GM12878 (cell line): Measurements from ENCODE around the gene ATP2C2. TPM values are rescaled to one million over a fixed set of nuclear protein-coding genes. Genes with fewer than 3 reads are reported as not detected.

Experiments
- ATAC-seq: fragments of 200-7000 bp; cut with Tn5 transposase; 3 replicates; pipeline ENCODE4 v1.9.1; 2020; ENCODE audit warnings: mild to moderate bottlenecking, moderate library complexity
- BruUV-seq: library from RNA; stranded (reverse); fragments of 400-500 nt; replicated peaks from 2 replicates; lab custom pipeline; 2021; lab: Mats Ljungman, UMichigan
- CTCF ChIA-PET: fragments of 300-600 bp; sonication (Branson Sonifier 250); formaldehyde crosslinking; extraction: SDS; loops from one replicate; lab custom pipeline; 2021; ENCODE audit warnings: inconsistent platforms; lab: Yijun Ruan, JAX
- POLR2A ChIA-PET: fragments of 350-600 bp; formaldehyde crosslinking; extraction: SDS; loops from one replicate; lab custom pipeline; 2021; ENCODE audit warnings: inconsistent platforms; lab: Charles Lee
- RAD21 ChIA-PET: fragments of 300-600 bp; sonication (Branson Sonifier 250); formaldehyde crosslinking; loops from one replicate; lab custom pipeline; 2023; ENCODE audit warnings: antibody characterized with exemption; ENCODE audit not compliant: unreplicated experiment; lab: Charles Lee
- SMC1A ChIA-PET: fragments of 300-600 bp; sonication (Branson Sonifier 250); formaldehyde crosslinking; loops from one replicate; lab custom pipeline; 2023; ENCODE audit not compliant: unreplicated experiment, uncharacterized antibody; lab: Charles Lee
- DNase-seq: peaks from one replicate; pipeline ENCODE4 v3.0.0-alpha.2; 2011; ENCODE audit warnings: low read depth, low spot score
- FAIRE-seq: peaks from 3 replicates; lab custom pipeline; 2011; peaks lifted over from hg19 to GRCh38; lab: Jason Lieb, UNC
- H2AFZ ChIP-seq: 2 replicates; pipeline ENCODE4 v1.6.0; 2011; ENCODE audit warnings: low read depth, low read length, control low read depth; ENCODE audit not compliant: control insufficient read depth
- H3K27ac ChIP-seq: 2 replicates; pipeline ENCODE4 v1.5.1; 2011; ENCODE audit warnings: control low read depth; ENCODE audit not compliant: control insufficient read depth, insufficient read depth
- H3K27me3 ChIP-seq, 2 experiments: replicated peaks in 1 of 2; 2 replicates each; pipeline versions ENCODE4 v1.6.0 to v1.6.1; 2011; ENCODE audit warnings: low read length in 1 of 2; ENCODE audit not compliant: control insufficient read depth in 2 of 2, insufficient read depth in 2 of 2
- H3K36me3 ChIP-seq, 2 experiments: 2 replicates each; pipeline ENCODE4 v1.5.1; 2011; ENCODE audit warnings: low read length in 1 of 2; ENCODE audit not compliant: control insufficient read depth in 2 of 2, insufficient read depth in 2 of 2
- H3K4me1 ChIP-seq: 2 replicates; pipeline ENCODE4 v1.6.1; 2011; ENCODE audit warnings: mild to moderate bottlenecking, low read length, moderate library complexity, mixed read lengths; ENCODE audit not compliant: control insufficient read depth, insufficient read depth
- H3K4me2 ChIP-seq: 2 replicates; pipeline ENCODE4 v1.6.0; 2011; ENCODE audit warnings: control low read depth; ENCODE audit not compliant: control insufficient read depth, insufficient read depth
- H3K4me3 ChIP-seq: fragments of 200-600 bp; sonication (generic); 2 replicates; pipeline ENCODE4 v1.5.1; 2016
- H3K79me2 ChIP-seq: 2 replicates; pipeline ENCODE4 v1.6.0; 2011; ENCODE audit warnings: low read length; ENCODE audit not compliant: control insufficient read depth, insufficient read depth
- H3K9ac ChIP-seq: 2 replicates; pipeline ENCODE4 v1.8.0; 2011; ENCODE audit warnings: low read length, control low read depth, mixed read lengths; ENCODE audit not compliant: control insufficient read depth, insufficient read depth
- H3K9me3 ChIP-seq: replicated peaks from 3 replicates; pipeline ENCODE4 v1.5.1; 2011; ENCODE audit warnings: mild to moderate bottlenecking, low read length; ENCODE audit not compliant: control insufficient read depth, insufficient read depth
- H4K20me1 ChIP-seq: 2 replicates; pipeline ENCODE4 v1.6.0; 2011; ENCODE audit not compliant: control insufficient read depth, insufficient read depth
- BCL11A ChIP-seq: IDR thresholded peaks from 2 replicates; pipeline ENCODE4 v1.6.1; 2011; ENCODE audit warnings: low read depth, low read length
- CBX5 ChIP-seq: sonication (generic); IDR thresholded peaks from 2 replicates; pipeline ENCODE4 v1.6.1; 2016; ENCODE audit warnings: low read depth, moderate library complexity, mild to moderate bottlenecking, inconsistent platforms
- ETV6 ChIP-seq, 2 experiments: fragments of 450-650 bp in 1 of 2; IDR thresholded peaks in 1 of 2; conservative IDR thresholded peaks in 1 of 2; 2 replicates each; pipeline ENCODE4 v1.6.1; 2014; ENCODE audit warnings: antibody characterized with exemption in 1 of 2, borderline replicate concordance in 1 of 2, low read depth in 1 of 2, mild to moderate bottlenecking in 1 of 2, moderate library complexity in 1 of 2
- HDGF ChIP-seq: fragments of 450-650 bp; IDR thresholded peaks from 2 replicates; pipeline ENCODE4 v1.6.1; 2016; ENCODE audit warnings: antibody characterized with exemption
- MEF2A ChIP-seq: IDR thresholded peaks from 2 replicates; pipeline ENCODE4 v1.6.1; 2011; ENCODE audit warnings: low read depth, mild to moderate bottlenecking, low read length, moderate library complexity; ENCODE audit not compliant: insufficient read depth
- PAX5 ChIP-seq: IDR thresholded peaks from 2 replicates; pipeline ENCODE4 v1.6.1; 2011; ENCODE audit warnings: low read depth, low read length, borderline replicate concordance
- SPI1 ChIP-seq: IDR thresholded peaks from 2 replicates; pipeline ENCODE4 v1.6.1; 2011; ENCODE audit warnings: low read depth, mild to moderate bottlenecking, low read length, moderate library complexity, borderline replicate concordance; ENCODE audit not compliant: insufficient read depth
- SUPT20H ChIP-seq: IDR thresholded peaks from 2 replicates; pipeline ENCODE4 v1.6.1; 2011; ENCODE audit warnings: low read depth, mild to moderate bottlenecking, low read length, moderate library complexity, borderline replicate concordance; ENCODE audit not compliant: control insufficient read depth
- YBX1 ChIP-seq: fragments of 450-650 bp; IDR thresholded peaks from 2 replicates; pipeline ENCODE4 v1.6.1; 2016; ENCODE audit warnings: antibody characterized with exemption
- ZNF217 ChIP-seq: fragments of 450-650 bp; IDR thresholded peaks from 2 replicates; pipeline ENCODE4 v1.6.1; 2017; ENCODE audit warnings: antibody characterized with exemption, mild to moderate bottlenecking
- WGBS: methylation state at CpG from one replicate; pipeline ENCODE4 v1.1.6; 2016; ENCODE audit warnings: low lambda C conversion rate; ENCODE audit not compliant: insufficient replicate concordance, insufficient coverage; ENCODE audit errors: missing lambda C conversion rate; 5-methylcytosine and 5-hydroxymethylcytosine counted together
- in situ Hi-C: fragments of 300-500 bp; cut with MboI; formaldehyde crosslinking; loops from 9 replicates; pipeline ENCODE4 v1.14.3; 2018; ENCODE audit warnings: mixed read lengths
- intact Hi-C: fragments of 100-400 bp; cut with micrococcal nuclease; formaldehyde crosslinking; loops from one replicate; pipeline ENCODE4 v1.14.2; 2022; ENCODE audit not compliant: unreplicated experiment
- polyA plus RNA-seq, 11 experiments: library from polyadenylated mRNA; depleted of rRNA in 4 of 11; unstranded in 6 of 11; stranded (reverse) in 5 of 11; fragments of >200 nt; fragmentation: Nextera tagmentation in 4 of 11; fragmentation: Illumina TruSeq in 1 of 11; extraction: Ambion mirVana in 4 of 11; extraction: Trizol in 1 of 11; gene quantifications; 1 replicate in 1 of 11; 2 replicates in 10 of 11; pipeline versions ENCODE4 v1.2.1 to v1.2.3, GENCODE V29; 2011 to 2016; ENCODE audit warnings: inconsistent platforms in 2 of 11, missing spikeins in 2 of 11, low read depth in 1 of 11
- total RNA-seq, 4 experiments: library from RNA; depleted of rRNA in 3 of 4; stranded (reverse); fragments of >200 nt in 3 of 4; fragmentation: Illumina TruSeq in 1 of 4; extraction: Trizol in 1 of 4; gene quantifications; 2 replicates each; pipeline versions ENCODE4 v1.2.1 to v1.2.3, GENCODE V29; 2013 to 2021
- TF ChIP-seq, protein P1 (sequence below): fragments of 450-650 bp; formaldehyde crosslinking; IDR thresholded peaks from 2 replicates; pipeline ENCODE4 v1.4.0; 2022; ENCODE audit warnings: mild to moderate bottlenecking, moderate library complexity
- TF ChIP-seq, protein P2 (sequence below): IDR thresholded peaks from 2 replicates; pipeline ENCODE4 v1.6.1; 2011; ENCODE audit warnings: mild to moderate bottlenecking, low read depth, low read length, moderate library complexity; ENCODE audit not compliant: insufficient replicate concordance

ATP2C2 gene
- total and polyA plus RNA-seq, 10 of the 15 experiments (the other 5 are each of a cell fraction or from before 2014, with no cell fraction given) = 0.05 to 0.19 TPM; not detected in 8

DNA sequence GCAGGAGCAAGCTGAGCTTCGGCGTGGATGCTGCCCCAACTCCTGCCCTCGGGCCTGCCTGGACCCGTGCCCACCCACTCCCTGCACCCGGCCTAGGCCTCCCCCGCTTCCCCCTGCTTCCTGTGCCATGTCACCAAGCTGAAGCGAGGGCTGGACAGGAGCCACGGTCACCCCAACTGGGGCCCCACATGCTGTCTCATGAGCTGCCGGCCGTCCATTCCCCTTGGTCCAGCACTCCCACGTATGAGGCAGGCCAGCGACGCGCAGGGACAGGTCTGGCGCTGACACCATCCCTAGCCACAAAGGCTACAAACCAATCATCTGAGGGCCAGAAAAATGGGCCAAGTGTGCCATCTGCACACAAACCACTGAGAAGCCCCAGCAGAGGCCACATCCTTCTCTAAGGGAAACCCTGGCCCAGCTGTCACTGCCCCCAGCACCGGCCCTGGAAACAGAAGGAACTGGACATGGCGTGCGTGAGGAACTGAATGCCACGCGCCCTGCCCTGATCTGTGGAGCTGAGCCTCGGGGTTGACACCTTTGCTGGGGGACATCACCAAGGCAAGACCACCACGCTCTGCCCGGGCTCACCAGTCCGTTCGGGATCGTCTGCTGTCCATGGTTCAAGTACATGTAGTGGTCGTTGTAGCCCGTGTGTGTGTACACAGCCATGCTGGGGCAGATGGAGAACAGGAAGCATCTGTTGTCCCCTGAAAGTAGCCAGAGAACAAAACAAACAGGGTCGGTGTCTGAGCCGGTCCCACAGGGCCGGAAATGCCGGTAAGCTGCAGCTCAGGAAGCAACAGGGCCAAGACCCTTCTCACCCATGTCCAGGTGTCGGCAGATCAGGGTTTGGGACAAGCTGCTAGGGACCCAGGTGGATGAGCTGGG lies 113.9 kb downstream of the ATP2C2 start:
- Histone ChIP-seq H2AFZ (no peak overlapping the region), H4K20me1 (no peaks in the 10 kb centered on the region), H3K4me1 (no peaks in the 10 kb centered on the region), H3K27me3 (no peaks in the 10 kb centered on the region), H3K9me3 (no peaks in the 10 kb centered on the region), H3K36me3 (no peaks in the 10 kb centered on the region; a peak in 3 of 4 replicates), H3K4me2 (no peak overlapping the region), H3K4me3 (no peak overlapping the region), H3K79me2 (no peaks in the 10 kb centered on the region), H3K27ac (no peak overlapping the region), H3K9ac (no peak overlapping the region)
- ChIA-PET SMC1A (no interaction called here), RAD21 (interaction anchor here (1.9 kb wide), 1 partner anchor 205 kb away, joined by 5 read pairs; no protein-coding TSS in a partner anchor), POLR2A (no interaction called here), CTCF (interaction anchor here (1.3 kb wide), 1 partner anchor 29 kb away, joined by 3 read pairs; no protein-coding TSS in a partner anchor)
- WGBS = 91% methylated on average over 33 of the region's 33 CpGs
- TF ChIP-seq SPI1 = no peak
- TF ChIP-seq, protein P1, sequence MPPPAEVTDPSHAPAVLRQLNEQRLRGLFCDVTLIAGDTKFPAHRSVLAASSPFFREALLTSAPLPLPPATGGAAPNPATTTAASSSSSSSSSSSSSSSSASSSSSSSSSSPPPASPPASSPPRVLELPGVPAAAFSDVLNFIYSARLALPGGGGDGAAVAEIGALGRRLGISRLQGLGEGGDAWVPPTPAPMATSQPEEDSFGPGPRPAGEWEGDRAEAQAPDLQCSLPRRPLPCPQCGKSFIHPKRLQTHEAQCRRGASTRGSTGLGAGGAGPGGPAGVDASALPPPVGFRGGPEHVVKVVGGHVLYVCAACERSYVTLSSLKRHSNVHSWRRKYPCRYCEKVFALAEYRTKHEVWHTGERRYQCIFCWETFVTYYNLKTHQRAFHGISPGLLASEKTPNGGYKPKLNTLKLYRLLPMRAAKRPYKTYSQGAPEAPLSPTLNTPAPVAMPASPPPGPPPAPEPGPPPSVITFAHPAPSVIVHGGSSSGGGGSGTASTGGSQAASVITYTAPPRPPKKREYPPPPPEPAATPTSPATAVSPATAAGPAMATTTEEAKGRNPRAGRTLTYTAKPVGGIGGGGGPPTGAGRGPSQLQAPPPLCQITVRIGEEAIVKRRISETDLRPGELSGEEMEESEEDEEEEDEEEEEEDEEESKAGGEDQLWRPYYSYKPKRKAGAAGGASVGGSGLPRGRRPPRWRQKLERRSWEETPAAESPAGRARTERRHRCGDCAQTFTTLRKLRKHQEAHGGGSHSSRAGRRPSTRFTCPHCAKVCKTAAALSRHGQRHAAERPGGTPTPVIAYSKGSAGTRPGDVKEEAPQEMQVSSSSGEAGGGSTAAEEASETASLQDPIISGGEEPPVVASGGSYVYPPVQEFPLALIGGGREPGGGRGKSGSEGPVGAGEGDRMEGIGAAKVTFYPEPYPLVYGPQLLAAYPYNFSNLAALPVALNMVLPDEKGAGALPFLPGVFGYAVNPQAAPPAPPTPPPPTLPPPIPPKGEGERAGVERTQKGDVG (CRISPR knock-in tag) = no peak
- no peak for TF ChIP-seq MEF2A
- TF ChIP-seq ZNF217 = no peak
- no peak for TF ChIP-seq YBX1
- TF ChIP-seq BCL11A = no peak
- TF ChIP-seq PAX5 = no peak
- TF ChIP-seq SUPT20H = no peak
- no peak for TF ChIP-seq CBX5
- no peak for TF ChIP-seq ETV6 (conservative IDR thresholded peaks at IDR 0.05 in 1 of 2, IDR thresholded peaks at IDR 0.05 in 1 of 2; ENCODE audit: borderline replicate concordance in 1 of 2, low read depth in 1 of 2)
- TF ChIP-seq, protein P2, sequence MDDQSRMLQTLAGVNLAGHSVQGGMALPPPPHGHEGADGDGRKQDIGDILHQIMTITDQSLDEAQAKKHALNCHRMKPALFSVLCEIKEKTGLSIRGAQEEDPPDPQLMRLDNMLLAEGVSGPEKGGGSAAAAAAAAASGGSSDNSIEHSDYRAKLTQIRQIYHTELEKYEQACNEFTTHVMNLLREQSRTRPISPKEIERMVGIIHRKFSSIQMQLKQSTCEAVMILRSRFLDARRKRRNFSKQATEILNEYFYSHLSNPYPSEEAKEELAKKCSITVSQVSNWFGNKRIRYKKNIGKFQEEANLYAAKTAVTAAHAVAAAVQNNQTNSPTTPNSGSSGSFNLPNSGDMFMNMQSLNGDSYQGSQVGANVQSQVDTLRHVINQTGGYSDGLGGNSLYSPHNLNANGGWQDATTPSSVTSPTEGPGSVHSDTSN = no peak
- TF ChIP-seq HDGF = no peak
- ATAC-seq = no peak
- no TSS peak for BruUV-seq
- no peak for DNase-seq
- intact Hi-C loops (no loop called here), in situ Hi-C loops (no loop called here)
- no peak for FAIRE-seq
